ENCODE results near the gene CCNY. TPM values are rescaled to one million over a fixed set of nuclear protein-coding genes. Genes with fewer than 3 reads are reported as not detected.
"Not testable (repeated sequence)": the region's sequence is repeated elsewhere in the genome, so short reads cannot be mapped to it uniquely, and the experiment has no call there.

CCNY gene
- total RNA-seq, 3 donors from 2014 or later, result 48.6 to 64.4 (median 51.5) TPM

DNA sequence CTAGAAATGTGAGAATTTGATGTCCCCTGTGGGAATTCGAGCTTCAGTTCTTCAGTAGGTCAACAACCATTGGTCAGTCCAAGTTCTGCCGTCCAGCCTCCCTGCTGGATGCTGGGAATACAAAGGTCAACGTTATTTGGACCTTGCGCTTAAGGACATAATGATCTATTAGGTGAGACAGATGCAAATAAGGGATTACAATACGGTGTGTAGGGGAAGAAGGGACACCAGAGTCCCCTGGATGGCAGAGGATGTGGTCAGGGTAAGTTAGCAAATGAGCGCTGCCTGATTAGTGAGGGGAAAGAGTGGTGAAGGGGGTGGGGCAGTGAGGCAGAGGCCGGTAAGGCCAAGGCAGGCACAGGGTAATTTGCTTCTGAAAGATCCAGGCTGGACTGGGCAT lies 16.2 kb downstream of the CCNY start:
- DNase-seq (no peak), ATAC-seq (peak; percentile 51)
- TF ChIP-seq CTCF (IDR thresholded peaks at IDR 0.05), result no peak
- Histone ChIP-seq H3K4me3 (no peak overlapping the region), H3K9me3 (no peaks in the 10 kb centered on the region), H3K36me3 (ENCODE audit: low read depth) (no peaks in the 10 kb centered on the region), H3K4me1 (ENCODE audit: low read depth) (peaks cover 5% of the 10 kb centered on the region)
- intact Hi-C loops (cut with DNase I, micrococcal nuclease), result no loop called here

GRCh38 chr10:35353395-35353794 lies 17.1 kb downstream of the CCNY start:
- peaks cover 5% of the 10 kb centered on the region for H3K4me1 ChIP-seq (ENCODE audit: low read depth)

DNA sequence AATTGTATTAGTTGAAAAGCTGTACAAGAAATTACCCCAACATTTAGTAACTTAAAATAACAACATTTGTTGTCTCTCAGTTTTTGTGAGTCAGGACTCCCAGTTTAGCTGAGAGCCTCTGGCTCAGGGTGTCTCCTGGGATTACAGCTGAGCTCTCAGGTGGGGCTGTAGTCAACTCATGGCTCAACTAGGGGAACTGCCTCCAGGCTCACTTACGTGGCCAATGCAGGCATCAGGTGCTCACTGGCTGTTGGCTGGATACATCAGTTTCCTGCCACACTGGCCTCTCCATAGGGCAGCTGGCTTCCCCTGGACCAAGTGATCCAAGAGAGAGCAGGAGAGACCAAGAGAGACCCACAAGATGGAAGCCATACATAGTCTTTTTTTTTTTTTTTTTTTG lies 17.5 kb downstream of the CCNY start:
- DNase-seq (no peak), ATAC-seq (no peak)
- Histone ChIP-seq H3K36me3 (ENCODE audit: low read depth) (no peaks in the 10 kb centered on the region), H3K9me3 (no peaks in the 10 kb centered on the region), H3K4me3 (no peak overlapping the region), H3K4me1 (ENCODE audit: low read depth) (peaks cover 5% of the 10 kb centered on the region)
- TF ChIP-seq CTCF (IDR thresholded peaks at IDR 0.05), result no peak
- intact Hi-C loops (cut with DNase I, micrococcal nuclease), result no loop called here

More at GRCh38 chr10:35353395-35353794, 17.1 kb downstream of the CCNY start:
- Histone ChIP-seq H3K9me3 (no peaks in the 10 kb centered on the region), H3K36me3 (ENCODE audit: low read depth) (no peaks in the 10 kb centered on the region), H3K4me3 (no peak overlapping the region)
- intact Hi-C loops (cut with DNase I, micrococcal nuclease), result no loop called here
- TF ChIP-seq CTCF (IDR thresholded peaks at IDR 0.05), result no peak
- DNase-seq (no peak), ATAC-seq (no peak)

- H3K4me1 ChIP-seq (ENCODE audit: low read depth); H3K36me3 ChIP-seq (ENCODE audit: low read depth); H3K9me3 ChIP-seq; ATAC-seq; DNase-seq; intact Hi-C loops (cut with DNase I, micrococcal nuclease); H3K4me3 ChIP-seq: not testable (repeated sequence)
Observed at GRCh38 chr10:35354257-35354656, 17.9 kb downstream of the CCNY start.

GRCh38 chr10:35355971-35356724 lies 19.8 kb downstream of the CCNY start:
- H3K9me3 ChIP-seq, result no peaks in the 10 kb centered on the region
- H3K36me3 ChIP-seq (ENCODE audit: low read depth), result no peaks in the 10 kb centered on the region
- intact Hi-C loops (cut with DNase I, micrococcal nuclease), result no loop called here
- ATAC-seq (no peak), DNase-seq (no peak)
- no peak for TF ChIP-seq CTCF (IDR thresholded peaks at IDR 0.05)
- H3K4me1 ChIP-seq (ENCODE audit: low read depth), result no peaks in the 10 kb centered on the region
- no peak overlapping the region for H3K4me3 ChIP-seq

DNA sequence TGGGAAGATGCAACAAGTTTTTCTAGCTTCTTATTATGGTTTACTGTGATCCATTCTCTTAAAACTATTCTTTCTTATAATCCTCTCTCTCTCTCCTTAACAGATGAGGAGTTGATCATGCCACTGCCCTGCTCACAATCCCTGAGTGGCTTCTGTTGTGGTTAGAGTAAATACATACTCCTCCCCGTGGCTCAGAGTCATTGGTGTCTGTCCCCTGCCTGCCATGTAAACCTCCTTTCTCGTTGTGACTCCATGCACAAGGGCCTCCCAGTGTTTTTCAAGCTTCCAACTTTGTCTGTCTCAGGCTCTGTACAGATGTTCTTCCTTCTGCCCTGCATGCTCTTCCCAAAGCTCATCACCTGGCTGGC lies 20.4 kb downstream of the CCNY start:
- no peak for DNase-seq
- TF ChIP-seq CTCF (IDR thresholded peaks at IDR 0.05), result no peak
- Histone ChIP-seq H3K4me3 (no peak overlapping the region), H3K36me3 (ENCODE audit: low read depth) (no peaks in the 10 kb centered on the region), H3K9me3 (no peaks in the 10 kb centered on the region), H3K4me1 (ENCODE audit: low read depth) (no peaks in the 10 kb centered on the region)
- ATAC-seq, result no peak
- intact Hi-C loops (cut with DNase I, micrococcal nuclease), result no loop called here

Measured in mucosa of descending colon (tissue), 3 donors.